GDM1 (cell line): ENCODE results near the gene DDA1.

Experiments
- DNase-seq: peaks from one replicate; lab custom pipeline; 2025; lab: John Stamatoyannopoulos, UW

DDA1 gene

GRCh38 chr19:17312189-17313113, 3.1 kb downstream of the DDA1 start:
- DNase-seq, result no peak

- DNase-seq, result no peak
These were observed 4.7 kb downstream of the DDA1 start for GRCh38 chr19:17314007-17314593.

GRCh38 chr19:17318966-17319365, 9.6 kb downstream of the DDA1 start:
- no peak for DNase-seq

GRCh38 chr19:17319473-17320238, 10.3 kb downstream of the DDA1 start:
- DNase-seq, result no peak

GRCh38 chr19:17320435-17320834, 11.1 kb downstream of the DDA1 start:
- DNase-seq, result no peak

GRCh38 chr19:17321655-17322489, 12.5 kb downstream of the DDA1 start:
- DNase-seq, result no peak

- no peak for DNase-seq
These were observed 13.5 kb downstream of the DDA1 start for GRCh38 chr19:17322854-17323253.

GRCh38 chr19:17323300-17323963, 14.1 kb downstream of the DDA1 start:
- no peak for DNase-seq

- no peak for DNase-seq
These were observed 14.6 kb downstream of the DDA1 start for GRCh38 chr19:17323964-17324332.

GRCh38 chr19:17324357-17325114, 15.2 kb downstream of the DDA1 start:
- DNase-seq, result no peak

GRCh38 chr19:17325133-17325532, 15.8 kb downstream of the DDA1 start:
- DNase-seq, result no peak

- no peak for DNase-seq
These were observed 16.7 kb downstream of the DDA1 start for GRCh38 chr19:17325881-17326594.

GRCh38 chr19:17326595-17326966, 17.2 kb downstream of the DDA1 start:
- DNase-seq, result no peak

GRCh38 chr19:17327068-17327653, 17.8 kb downstream of the DDA1 start:
- no peak for DNase-seq

GRCh38 chr19:17327654-17328516, 18.5 kb downstream of the DDA1 start:
- DNase-seq, result no peak

- no peak for DNase-seq
These were observed 19.4 kb downstream of the DDA1 start for GRCh38 chr19:17328517-17329365.

- DNase-seq, result no peak
These were observed 20.3 kb downstream of the DDA1 start for GRCh38 chr19:17329366-17330261.
